H1 (cell line): ENCODE results near the gene ZDHHC3.

Source experiments
- CEBPB ChIP-seq: IDR thresholded peaks from 2 replicates; pipeline ENCODE4 v1.6.1; 2012; ENCODE audit warnings: low read depth, low read length
- CREB1 ChIP-seq: IDR thresholded peaks from 2 replicates; pipeline ENCODE4 v1.6.1; 2012; ENCODE audit warnings: inconsistent platforms
- EZH2 ChIP-seq: fragments of 200-600 bp; sonication (generic); IDR thresholded peaks from 2 replicates; pipeline ENCODE4 v1.7.1; 2012; ENCODE audit warnings: low read depth, mild to moderate bottlenecking, moderate library complexity, low read length, inconsistent platforms; ENCODE audit not compliant: severe bottlenecking
- FOSL1 ChIP-seq: IDR thresholded peaks from 2 replicates; pipeline ENCODE4 v1.6.1; 2011; ENCODE audit warnings: mild to moderate bottlenecking, low read depth, low read length, moderate library complexity; ENCODE audit not compliant: insufficient read depth
- HDAC6 ChIP-seq: IDR thresholded peaks from one replicate; pipeline ENCODE4 v1.7.1; 2012; ENCODE audit warnings: low read depth, mild to moderate bottlenecking, inconsistent platforms, low read length, moderate library complexity
- KDM1A ChIP-seq: fragments of 200-600, 300-600 bp; sonication (generic); IDR thresholded peaks from 2 replicates; pipeline ENCODE4 v1.7.1; 2016; ENCODE audit warnings: mild to moderate bottlenecking, low read length, borderline replicate concordance
- MAX ChIP-seq: IDR thresholded peaks from 2 replicates; pipeline ENCODE4 v1.6.1; 2012; ENCODE audit warnings: inconsistent platforms
- POLR2A ChIP-seq, 2 experiments: IDR thresholded peaks; 1 replicate in 1 of 2; 2 replicates in 1 of 2; pipeline ENCODE4 v1.6.1; 2011; ENCODE audit warnings: low read depth in 2 of 2, low read length in 2 of 2, mild to moderate bottlenecking in 2 of 2; ENCODE audit errors: control extremely low read depth in 1 of 2
- SIN3A ChIP-seq, 2 experiments: IDR thresholded peaks in 1 of 2; conservative IDR thresholded peaks in 1 of 2; 2 replicates each; pipeline ENCODE4 v1.6.1; 2011 to 2012; ENCODE audit warnings: low read length in 2 of 2, improper control_type of control experiment in 1 of 2, low read depth in 1 of 2, mild to moderate bottlenecking in 1 of 2
- YY1 ChIP-seq: IDR thresholded peaks from 2 replicates; pipeline ENCODE4 v1.6.1; 2011; ENCODE audit warnings: low read depth, mild to moderate bottlenecking, low read length
- ZNF274 ChIP-seq: IDR thresholded peaks from 2 replicates; pipeline ENCODE4 v1.7.0; 2012; ENCODE audit warnings: low read length, borderline replicate concordance; ENCODE audit errors: extremely low read depth
- TF ChIP-seq, protein P1 (sequence below), 3 experiments: IDR thresholded peaks; 1 replicate in 2 of 3; 2 replicates in 1 of 3; pipeline versions ENCODE4 v1.5.1 to v1.6.1; 2011; ENCODE audit warnings: low read length in 3 of 3, mild to moderate bottlenecking in 3 of 3, inconsistent platforms in 2 of 3, low read depth in 1 of 3, moderate library complexity in 1 of 3; ENCODE audit not compliant: insufficient read depth in 1 of 3; ENCODE audit errors: control extremely low read depth in 1 of 3

DNA sequence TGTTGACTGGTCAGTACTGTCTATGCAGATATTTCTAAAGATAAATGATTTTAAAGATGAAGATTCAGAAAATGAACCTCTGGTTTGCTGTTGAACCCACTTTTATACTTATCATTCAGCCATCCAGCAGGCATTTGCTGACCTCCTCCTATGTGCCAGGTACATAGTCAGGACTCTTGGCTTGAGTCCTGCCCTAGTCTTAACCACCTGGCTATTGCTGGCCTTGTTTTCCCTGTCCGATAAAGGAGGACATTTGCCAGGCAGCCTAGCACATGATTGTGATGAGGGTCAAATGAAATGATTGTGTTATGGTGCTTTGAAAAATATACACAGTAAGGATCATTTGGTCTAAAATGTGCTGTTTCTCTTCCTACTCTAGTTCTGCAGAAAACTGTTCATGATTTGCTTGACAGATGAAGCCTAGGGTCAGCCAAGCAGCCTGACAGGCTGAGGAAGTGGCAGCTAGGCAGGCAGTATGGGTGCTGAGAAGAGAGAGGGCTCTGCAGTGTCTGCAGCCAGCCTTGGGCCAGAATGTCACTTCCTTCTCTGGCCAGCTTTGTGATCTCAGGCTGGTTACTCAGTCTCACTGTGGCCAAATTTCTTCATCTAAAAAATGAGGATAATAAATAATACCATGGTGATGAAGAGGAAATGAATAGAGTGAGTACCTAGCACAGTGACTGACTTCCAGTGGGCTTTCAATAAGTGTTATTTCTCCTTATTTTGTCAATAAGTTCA, 13.8 kb upstream of the ZDHHC3 start:
- TF ChIP-seq, protein P1, sequence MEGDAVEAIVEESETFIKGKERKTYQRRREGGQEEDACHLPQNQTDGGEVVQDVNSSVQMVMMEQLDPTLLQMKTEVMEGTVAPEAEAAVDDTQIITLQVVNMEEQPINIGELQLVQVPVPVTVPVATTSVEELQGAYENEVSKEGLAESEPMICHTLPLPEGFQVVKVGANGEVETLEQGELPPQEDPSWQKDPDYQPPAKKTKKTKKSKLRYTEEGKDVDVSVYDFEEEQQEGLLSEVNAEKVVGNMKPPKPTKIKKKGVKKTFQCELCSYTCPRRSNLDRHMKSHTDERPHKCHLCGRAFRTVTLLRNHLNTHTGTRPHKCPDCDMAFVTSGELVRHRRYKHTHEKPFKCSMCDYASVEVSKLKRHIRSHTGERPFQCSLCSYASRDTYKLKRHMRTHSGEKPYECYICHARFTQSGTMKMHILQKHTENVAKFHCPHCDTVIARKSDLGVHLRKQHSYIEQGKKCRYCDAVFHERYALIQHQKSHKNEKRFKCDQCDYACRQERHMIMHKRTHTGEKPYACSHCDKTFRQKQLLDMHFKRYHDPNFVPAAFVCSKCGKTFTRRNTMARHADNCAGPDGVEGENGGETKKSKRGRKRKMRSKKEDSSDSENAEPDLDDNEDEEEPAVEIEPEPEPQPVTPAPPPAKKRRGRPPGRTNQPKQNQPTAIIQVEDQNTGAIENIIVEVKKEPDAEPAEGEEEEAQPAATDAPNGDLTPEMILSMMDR (IDR thresholded peaks at IDR 0.05; ENCODE audit: control extremely low read depth in 1 of 3, insufficient read depth in 1 of 3, low read depth in 1 of 3, low read length in 3 of 3): no peak
- no peak for TF ChIP-seq SIN3A (conservative IDR thresholded peaks at IDR 0.05 in 1 of 2, IDR thresholded peaks at IDR 0.05 in 1 of 2; ENCODE audit: low read depth in 1 of 2, low read length in 2 of 2)
- TF ChIP-seq KDM1A: no peak
- no peak for TF ChIP-seq ZNF274
- TF ChIP-seq EZH2: no peak
- TF ChIP-seq FOSL1: no peak
- no peak for TF ChIP-seq CREB1
- TF ChIP-seq CEBPB: no peak
- TF ChIP-seq YY1: no peak
- TF ChIP-seq MAX: no peak
- no peak for TF ChIP-seq HDAC6
- no peak for TF ChIP-seq POLR2A (IDR thresholded peaks at IDR 0.05; ENCODE audit: control extremely low read depth in 1 of 2, low read depth in 2 of 2, low read length in 2 of 2)
